MV-4-11 (cell line): ENCODE results near the gene SND1.

Experiments used
- DNase-seq: peaks from one replicate; lab custom pipeline; 2025; lab: John Stamatoyannopoulos, UW

SND1 gene

GRCh38 chr7:128039544-128039953 is 387.6 kb downstream of the SND1 start:
- no peak for DNase-seq

- DNase-seq = no peak
Observed at GRCh38 chr7:128040205-128040604, 388.2 kb downstream of the SND1 start.

GRCh38 chr7:128041203-128041602 is 389.2 kb downstream of the SND1 start:
- DNase-seq = no peak

- DNase-seq = no peak
Observed at GRCh38 chr7:128042012-128042411, 390.0 kb downstream of the SND1 start.

GRCh38 chr7:128044064-128044463 is 392.1 kb downstream of the SND1 start:
- DNase-seq = no peak

GRCh38 chr7:128045158-128045557 is 393.2 kb downstream of the SND1 start:
- no peak for DNase-seq

- DNase-seq = peak; percentile 36
Observed at GRCh38 chr7:128045766-128046165, 393.8 kb downstream of the SND1 start.

GRCh38 chr7:128052404-128052803 is 400.4 kb downstream of the SND1 start:
- DNase-seq = no peak

- DNase-seq = peak; percentile 43
Observed at GRCh38 chr7:128053023-128053422, 401.0 kb downstream of the SND1 start.

- no peak for DNase-seq
Observed at GRCh38 chr7:128053991-128054390, 402.0 kb downstream of the SND1 start.

- no peak for DNase-seq
Observed at GRCh38 chr7:128054511-128054910, 402.5 kb downstream of the SND1 start.

- DNase-seq = no peak
Observed at GRCh38 chr7:128055637-128056036, 403.6 kb downstream of the SND1 start.

GRCh38 chr7:128056901-128057300 is 404.9 kb downstream of the SND1 start:
- no peak for DNase-seq

- no peak for DNase-seq
Observed at GRCh38 chr7:128057909-128058308, 405.9 kb downstream of the SND1 start.

- DNase-seq = no peak
Observed at GRCh38 chr7:128059143-128059988, 407.4 kb downstream of the SND1 start.

GRCh38 chr7:128060018-128060417 is 408.0 kb downstream of the SND1 start:
- no peak for DNase-seq

GRCh38 chr7:128063088-128063487 is 411.1 kb downstream of the SND1 start:
- DNase-seq = no peak

- no peak for DNase-seq
Observed at GRCh38 chr7:128065872-128066271, 413.9 kb downstream of the SND1 start.

- no peak for DNase-seq
Observed at GRCh38 chr7:128066395-128066794, 414.4 kb downstream of the SND1 start.

- no peak for DNase-seq
Observed at GRCh38 chr7:128066858-128067257, 414.9 kb downstream of the SND1 start.

- DNase-seq = peak; percentile 80
Observed at GRCh38 chr7:128067983-128068382, 416.0 kb downstream of the SND1 start.

GRCh38 chr7:128068785-128069184 is 416.8 kb downstream of the SND1 start:
- DNase-seq = no peak

GRCh38 chr7:128069373-128070364 is 417.7 kb downstream of the SND1 start:
- DNase-seq = no peak
